ENCODE data around the gene SAP25.
A peak's percentile ranks its signal among the peaks of the same experiment; 100 is the strongest.

SAP25 gene

GRCh38 chr7:100573691-100574361, at the start of gene SAP25:
TSS of gene SAP25 (minus strand) at chr7:100573900. CDS start at chr7:100573742, 158 bp downstream.
- TF ChIP-seq, protein P1, sequence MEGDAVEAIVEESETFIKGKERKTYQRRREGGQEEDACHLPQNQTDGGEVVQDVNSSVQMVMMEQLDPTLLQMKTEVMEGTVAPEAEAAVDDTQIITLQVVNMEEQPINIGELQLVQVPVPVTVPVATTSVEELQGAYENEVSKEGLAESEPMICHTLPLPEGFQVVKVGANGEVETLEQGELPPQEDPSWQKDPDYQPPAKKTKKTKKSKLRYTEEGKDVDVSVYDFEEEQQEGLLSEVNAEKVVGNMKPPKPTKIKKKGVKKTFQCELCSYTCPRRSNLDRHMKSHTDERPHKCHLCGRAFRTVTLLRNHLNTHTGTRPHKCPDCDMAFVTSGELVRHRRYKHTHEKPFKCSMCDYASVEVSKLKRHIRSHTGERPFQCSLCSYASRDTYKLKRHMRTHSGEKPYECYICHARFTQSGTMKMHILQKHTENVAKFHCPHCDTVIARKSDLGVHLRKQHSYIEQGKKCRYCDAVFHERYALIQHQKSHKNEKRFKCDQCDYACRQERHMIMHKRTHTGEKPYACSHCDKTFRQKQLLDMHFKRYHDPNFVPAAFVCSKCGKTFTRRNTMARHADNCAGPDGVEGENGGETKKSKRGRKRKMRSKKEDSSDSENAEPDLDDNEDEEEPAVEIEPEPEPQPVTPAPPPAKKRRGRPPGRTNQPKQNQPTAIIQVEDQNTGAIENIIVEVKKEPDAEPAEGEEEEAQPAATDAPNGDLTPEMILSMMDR (IDR thresholded peaks at IDR 0.05; ENCODE audit: low read depth, low read length), result no peak

GRCh38 chr7:100621554-100621953, 47.9 kb upstream of the SAP25 start:
- TF ChIP-seq, protein P1 (IDR thresholded peaks at IDR 0.05; ENCODE audit: low read depth, low read length), result no peak
- no peak overlapping the region for H3K4me3 ChIP-seq (ENCODE audit: low read depth, low read length)

More at GRCh38 chr7:100573691-100574361, at the start of gene SAP25:
- H3K4me3 ChIP-seq (ENCODE audit: low read depth, low read length), result no peak within 1 kb of the TSS

DNA sequence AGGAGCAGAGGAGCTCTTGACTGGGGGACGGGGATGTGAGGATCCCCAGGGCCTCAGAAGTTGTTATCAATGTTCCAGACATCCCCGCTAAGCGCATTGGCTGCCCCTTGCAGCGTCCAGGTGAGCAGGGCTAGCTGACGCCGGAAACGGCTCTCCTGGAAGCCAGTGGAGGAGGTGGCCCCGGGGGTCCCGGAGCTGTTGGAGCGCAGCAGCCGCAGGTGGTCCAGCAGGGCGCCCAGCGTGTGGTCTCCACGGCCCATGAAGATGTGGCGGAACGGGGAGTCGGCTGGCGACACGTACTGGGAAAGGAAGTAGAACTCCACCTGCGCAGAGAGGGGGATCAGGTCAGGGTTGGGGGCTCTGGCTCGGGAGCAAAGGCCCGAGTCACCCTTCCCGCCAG, 47.1 kb upstream of the SAP25 start:
- no peak overlapping the region for H3K4me3 ChIP-seq (ENCODE audit: low read depth, low read length)
- TF ChIP-seq, protein P1 (IDR thresholded peaks at IDR 0.05; ENCODE audit: low read depth, low read length), result no peak

GRCh38 chr7:100620239-100620638, 46.5 kb upstream of the SAP25 start:
- no peak overlapping the region for H3K4me3 ChIP-seq (ENCODE audit: low read depth, low read length)
- TF ChIP-seq, protein P1 (IDR thresholded peaks at IDR 0.05; ENCODE audit: low read depth, low read length), result no peak

DNA sequence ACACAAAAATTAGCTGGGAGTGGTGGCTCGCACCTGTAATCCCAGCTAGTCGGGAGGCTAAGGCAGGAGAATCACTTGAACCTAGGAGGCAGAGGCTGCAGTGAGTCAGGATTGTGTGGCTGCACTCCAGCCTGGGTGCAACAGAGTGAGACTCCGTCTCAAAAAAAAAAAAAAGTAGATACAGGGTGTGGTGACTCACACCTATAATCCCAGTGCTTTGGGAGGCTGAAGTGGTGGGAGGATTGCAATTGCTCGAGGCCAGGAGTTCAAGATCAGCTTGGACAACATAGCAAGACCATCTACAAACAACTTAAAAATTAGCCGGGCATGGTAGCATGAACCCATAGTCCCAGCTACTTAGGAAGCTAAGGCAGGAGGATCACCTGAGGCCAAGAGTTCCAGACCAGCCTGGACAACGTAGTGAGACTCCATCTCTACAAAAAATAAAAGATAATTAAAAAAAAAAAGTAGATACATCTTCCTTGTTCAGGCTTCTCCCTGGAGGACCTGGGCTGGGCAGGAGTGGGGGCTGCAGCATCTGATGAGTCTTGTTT, 40.7 kb upstream of the SAP25 start:
- TF ChIP-seq, protein P1 (IDR thresholded peaks at IDR 0.05; ENCODE audit: low read depth, low read length), result no peak
- H3K4me3 ChIP-seq (ENCODE audit: low read depth, low read length), result no peak overlapping the region

GRCh38 chr7:100613412-100614175, 39.9 kb upstream of the SAP25 start:
- peak overlapping the region; percentile 86 for H3K4me3 ChIP-seq (ENCODE audit: low read depth, low read length)
- TF ChIP-seq, protein P1 (IDR thresholded peaks at IDR 0.05; ENCODE audit: low read depth, low read length), result no peak
